ENCODE data around the gene NHLRC3. TPM values are rescaled to one million over a fixed set of nuclear protein-coding genes. Genes with fewer than 3 reads are reported as not detected.
"Not testable (repeated sequence)": the region's sequence is repeated elsewhere in the genome, so short reads cannot be mapped to it uniquely, and the experiment has no call there.

Gene NHLRC3
- total RNA-seq, 1 donor from 2014 or later, result 19.2 TPM

GRCh38 chr13:39040206-39040605 is 1.9 kb downstream of the NHLRC3 start:
- intact Hi-C loops (cut with micrococcal nuclease), result no loop called here

- intact Hi-C loops (cut with micrococcal nuclease), result no loop called here
Observed at GRCh38 chr13:39044536-39044935, 6.3 kb downstream of the NHLRC3 start.

- intact Hi-C loops (cut with micrococcal nuclease), result no loop called here
Observed at GRCh38 chr13:39047560-39047959, 9.3 kb downstream of the NHLRC3 start.

- intact Hi-C loops (cut with micrococcal nuclease), result no loop called here
Observed at GRCh38 chr13:39048806-39049205, 10.6 kb downstream of the NHLRC3 start.

DNA sequence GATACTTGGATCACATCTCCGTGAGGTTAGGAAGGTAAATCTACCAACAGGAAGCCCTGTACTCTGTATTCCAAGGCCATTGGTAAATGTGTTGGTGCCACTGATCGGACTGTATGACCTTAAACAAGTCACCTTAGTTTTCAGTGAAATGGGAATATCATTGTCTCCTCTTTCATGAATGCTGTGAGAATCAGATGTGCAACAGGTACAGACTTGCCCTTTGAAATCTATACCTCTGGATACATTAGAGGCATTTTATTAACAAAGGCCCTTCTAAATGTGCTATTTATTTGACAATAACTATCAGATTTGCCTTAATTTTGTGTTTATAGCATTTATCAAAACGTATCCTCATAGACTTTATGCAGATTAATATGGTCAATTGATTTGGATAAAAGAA is 11.0 kb downstream of the NHLRC3 start:
- intact Hi-C loops (cut with micrococcal nuclease), result no loop called here

DNA sequence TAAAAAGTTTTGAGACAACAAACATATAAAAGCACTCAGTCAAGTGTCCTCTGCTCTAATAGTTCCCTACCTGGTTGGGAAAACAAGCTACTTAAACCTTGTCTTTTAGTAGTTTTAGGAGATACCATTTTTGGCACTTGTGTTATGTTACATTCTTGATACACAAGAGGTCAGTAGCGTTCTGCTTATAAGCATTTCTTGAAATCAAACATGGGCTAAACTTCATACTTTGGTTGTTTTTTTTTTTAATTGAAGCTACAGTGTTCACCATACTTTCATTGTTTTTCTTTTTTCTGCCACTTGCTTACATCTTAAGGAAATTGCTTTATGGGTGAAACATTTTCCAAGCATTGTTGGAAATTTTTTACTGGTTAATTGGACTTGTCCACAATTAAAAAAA is 12.9 kb downstream of the NHLRC3 start:
- intact Hi-C loops (cut with micrococcal nuclease), result loop anchor here (1.0 kb wide), 5 partner anchors 13 to 625 kb away; partner anchors contain the start of genes NHLRC3 and PROSER1

GRCh38 chr13:39052944-39053343 is 14.7 kb downstream of the NHLRC3 start:
- intact Hi-C loops (cut with micrococcal nuclease), result no loop called here

GRCh38 chr13:39054112-39054511 is 15.9 kb downstream of the NHLRC3 start:
- intact Hi-C loops (cut with micrococcal nuclease), result no loop called here

- intact Hi-C loops (cut with micrococcal nuclease), result no loop called here
Observed at GRCh38 chr13:39056018-39056417, 17.8 kb downstream of the NHLRC3 start.

DNA sequence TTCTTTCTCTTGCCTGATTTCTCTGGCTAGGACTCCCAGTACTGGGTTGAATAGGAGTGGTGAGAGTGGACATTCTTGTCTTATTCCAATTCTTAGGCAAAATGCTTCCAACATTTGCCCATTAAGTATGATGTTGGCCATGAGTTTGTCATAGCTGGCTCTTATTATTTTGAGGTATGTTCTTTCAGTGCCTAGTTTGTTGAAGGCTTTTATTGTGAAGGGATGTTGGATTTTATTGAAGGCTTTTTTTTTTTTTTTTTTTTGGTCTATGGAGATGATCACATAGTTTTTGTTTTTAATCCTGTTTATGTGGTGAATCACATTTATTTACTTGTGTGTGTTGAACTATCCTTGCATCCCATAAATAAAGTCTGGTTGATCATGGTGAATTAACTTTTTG is 19.8 kb downstream of the NHLRC3 start:
- intact Hi-C loops (cut with micrococcal nuclease), result no loop called here

DNA sequence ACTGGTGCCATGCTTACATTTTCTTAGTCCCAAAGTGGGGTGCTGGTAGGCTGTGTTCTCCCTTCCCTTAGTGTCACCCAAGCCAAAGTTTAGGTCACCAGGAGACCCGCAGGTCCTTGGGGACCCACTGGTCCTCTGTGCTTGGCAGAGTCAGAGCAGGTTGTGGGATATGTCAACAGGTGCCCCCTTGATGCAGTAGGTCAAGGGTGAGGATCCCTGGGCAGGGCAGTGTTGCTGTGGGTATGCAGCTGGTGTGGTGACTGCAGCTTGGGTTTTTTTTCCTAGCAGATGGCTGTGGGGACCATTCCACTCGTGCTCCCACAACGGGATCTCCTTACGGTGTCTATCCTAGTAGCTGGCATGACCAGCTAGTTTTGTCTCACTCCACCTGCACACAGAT is 23.7 kb downstream of the NHLRC3 start:
- intact Hi-C loops (cut with micrococcal nuclease), result no loop called here

DNA sequence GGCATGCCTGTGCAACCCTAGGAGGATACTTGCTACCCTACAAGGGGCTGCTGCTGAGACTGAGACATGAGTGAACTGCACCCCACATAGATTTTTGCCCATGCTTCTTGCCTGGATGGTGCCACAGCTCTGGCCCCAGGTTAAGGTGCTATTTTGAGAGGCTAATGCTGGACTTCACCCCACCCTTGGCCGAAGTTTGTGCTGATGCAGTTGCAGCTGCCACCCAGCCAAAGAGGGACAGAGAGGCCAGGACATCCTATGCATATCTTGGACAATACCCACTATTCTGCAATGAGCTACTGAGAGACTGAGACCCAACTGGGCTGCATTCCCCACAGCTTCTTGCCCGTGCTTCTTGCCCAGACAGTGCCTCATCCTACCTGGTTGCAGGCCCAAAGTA is 34.6 kb downstream of the NHLRC3 start:
- intact Hi-C loops (cut with micrococcal nuclease), result no loop called here

DNA sequence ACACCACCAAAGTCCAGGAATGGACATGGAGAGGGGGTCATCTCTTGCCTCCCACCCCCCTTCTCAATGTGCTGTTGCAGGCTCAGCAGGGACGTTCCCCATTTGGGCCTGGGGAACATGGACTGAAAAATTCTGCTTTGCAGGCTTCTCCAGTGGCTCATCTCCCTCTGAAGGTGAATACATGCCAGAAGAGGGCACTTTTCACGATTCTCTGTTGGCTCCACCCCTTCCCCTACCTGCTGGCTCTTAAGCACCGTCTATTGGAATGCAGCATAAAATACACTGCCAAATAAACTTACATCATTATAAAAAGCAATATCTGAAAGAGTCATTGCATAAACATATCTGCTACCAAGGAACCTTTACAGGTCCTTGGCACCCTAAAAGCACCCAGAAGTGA is 35.7 kb downstream of the NHLRC3 start:
- intact Hi-C loops (cut with micrococcal nuclease), result no loop called here

GRCh38 chr13:39086251-39086945 is 48.1 kb downstream of the NHLRC3 start:
- intact Hi-C loops (cut with micrococcal nuclease), result not testable (repeated sequence)

- intact Hi-C loops (cut with micrococcal nuclease), result no loop called here
Observed at GRCh38 chr13:39091586-39091985, 53.3 kb downstream of the NHLRC3 start.

DNA sequence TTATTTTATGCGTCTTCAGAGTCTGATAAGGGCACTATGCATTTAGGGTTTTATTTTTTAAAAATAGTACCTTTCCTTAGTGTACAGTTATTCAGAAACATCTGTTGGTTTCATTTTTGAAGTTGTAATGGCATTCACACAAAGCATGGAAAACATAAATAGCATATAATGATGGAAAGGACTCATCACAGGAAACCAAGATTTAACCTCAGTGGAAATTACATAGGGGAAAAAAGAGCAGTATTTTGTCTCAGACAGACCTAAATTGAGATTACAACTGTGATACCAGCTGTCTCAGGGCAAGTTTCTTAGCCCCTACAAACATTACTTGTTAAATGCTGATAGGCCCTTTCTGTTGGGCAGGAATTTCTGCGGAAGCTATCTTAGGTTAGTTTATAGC is 57.2 kb downstream of the NHLRC3 start:
- intact Hi-C loops (cut with micrococcal nuclease), result no loop called here

DNA sequence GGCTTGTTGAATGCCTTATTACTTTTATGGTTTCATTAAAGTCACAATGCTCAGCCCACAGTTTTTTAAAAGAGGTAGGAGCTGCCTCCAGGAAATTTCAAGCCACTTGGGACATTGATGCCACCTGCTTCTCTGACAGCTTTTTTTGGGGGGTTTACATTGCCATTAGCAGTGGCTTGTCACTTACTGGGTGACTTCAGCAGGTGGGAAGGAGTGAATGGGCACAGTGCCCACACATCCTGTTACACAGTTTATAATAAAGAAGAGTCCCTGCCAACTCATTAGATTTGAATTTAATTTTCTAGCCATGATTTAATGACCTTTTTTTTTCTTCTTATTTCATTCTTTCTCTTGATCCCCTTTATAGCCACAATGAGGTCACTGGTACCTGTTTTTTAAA is 61.0 kb downstream of the NHLRC3 start:
- intact Hi-C loops (cut with micrococcal nuclease), result no loop called here

Other genes with a start within 250 kb of the NHLRC3 start
- not detected in 2 replicates for gene STOML3, start 47.6 kb upstream of the NHLRC3 start, total RNA-seq
- 69.3 and 71.2 TPM in 2 replicates for gene PROSER1, start 367 bp upstream of the NHLRC3 start, total RNA-seq

All from T-helper 1 cell treated with Interleukin-12 subunit alpha and Interleukin-12 subunit beta and Interleukin-4 antibody, amounts not matched to agents 30 ng/mL and 1 ng/mL, for 36 hours (primary cell).